CD4-positive, alpha-beta T cell (primary cell): ENCODE data around the gene RBM46. TPM values are rescaled to one million over a fixed set of nuclear protein-coding genes. Genes with fewer than 3 reads are reported as not detected.

ENCODE experiments used
- ATAC-seq: fragments of 200-7000 bp; cut with Tn5 transposase; one replicate; pipeline ENCODE4 v1.10.0; 2022; ENCODE audit warnings: mild to moderate bottlenecking; ENCODE audit not compliant: poor library complexity
- CTCF ChIA-PET: fragments of 350-600 bp; sonication (Branson Sonifier 250); formaldehyde crosslinking; loops from one replicate; lab custom pipeline; 2021; ENCODE audit warnings: antibody characterized with exemption, inconsistent platforms; lab: Charles Lee
- POLR2A ChIA-PET: fragments of 350-600 bp; sonication (Branson Sonifier 250); formaldehyde crosslinking; loops from one replicate; lab custom pipeline; 2021; ENCODE audit warnings: antibody characterized with exemption, inconsistent platforms; lab: Charles Lee
- DNase-seq, 14 experiments: peaks; one replicate each; pipeline ENCODE4 v3.0.0-alpha.2; 2013 to 2020; ENCODE audit warnings: mixed read lengths in 2 of 14
- H3K27ac ChIP-seq, 2 donors: one replicate each; pipeline versions ENCODE4 v1.5.1 to v1.7.0; 2013; ENCODE audit warnings: low read length in 2 of 2, low read depth in 1 of 2, mild to moderate bottlenecking in 1 of 2
- H3K27me3 ChIP-seq, 2 experiments: 1 replicate in 1 of 2; 2 replicates in 1 of 2; pipeline versions ENCODE4 v1.6.1 to v1.7.0; 2013; ENCODE audit warnings: low read length in 2 of 2, control low read depth in 1 of 2, mild to moderate bottlenecking in 1 of 2, moderate library complexity in 1 of 2; ENCODE audit not compliant: insufficient read depth in 2 of 2, control insufficient read depth in 1 of 2
- H3K36me3 ChIP-seq: one replicate; pipeline ENCODE4 v1.6.1; 2013; ENCODE audit warnings: low read length, control low read depth; ENCODE audit not compliant: insufficient read depth
- H3K4me1 ChIP-seq: one replicate; pipeline ENCODE4 v1.6.1; 2013; ENCODE audit warnings: low read length, control low read depth; ENCODE audit not compliant: insufficient read depth
- H3K4me3 ChIP-seq: one replicate; pipeline ENCODE4 v1.5.1; 2013; ENCODE audit warnings: mild to moderate bottlenecking, low read length, moderate library complexity
- H3K9me3 ChIP-seq, 2 experiments: 1 replicate in 1 of 2; 2 replicates in 1 of 2; pipeline versions ENCODE4 v1.6.1 to v1.7.0; 2013; ENCODE audit warnings: low read length in 2 of 2, mild to moderate bottlenecking in 2 of 2, control low read depth in 1 of 2, moderate library complexity in 1 of 2; ENCODE audit not compliant: control insufficient read depth in 1 of 2, insufficient read depth in 1 of 2
- H3K27ac Mint-ChIP-seq: one replicate; pipeline ENCODE4 v1.8.0; 2020; ENCODE audit warnings: mixed read lengths
- H3K27me3 Mint-ChIP-seq: one replicate; pipeline ENCODE4 v1.8.0; 2021; ENCODE audit warnings: mixed read lengths
- H3K36me3 Mint-ChIP-seq: one replicate; pipeline ENCODE4 v1.8.0; 2021; ENCODE audit warnings: low read depth, mixed read lengths
- H3K4me1 Mint-ChIP-seq: one replicate; pipeline ENCODE4 v1.8.0; 2021; ENCODE audit warnings: low read depth, mixed read lengths
- H3K4me3 Mint-ChIP-seq: one replicate; pipeline ENCODE4 v1.8.0; 2020; ENCODE audit warnings: mild to moderate bottlenecking, mixed read lengths
- H3K9me3 Mint-ChIP-seq: one replicate; pipeline ENCODE4 v1.8.0; 2020; ENCODE audit warnings: mixed read lengths
- CTCF ChIP-seq: fragments of 200-600 bp; IDR thresholded peaks from one replicate; pipeline ENCODE4 v1.8.0; 2022; ENCODE audit warnings: antibody characterized with exemption, mild to moderate bottlenecking
- intact Hi-C, 2 experiments: fragments of 100-400 bp; cut with DNase I in 1 of 2; cut with micrococcal nuclease in 1 of 2; formaldehyde crosslinking; loops; one replicate each; pipeline versions ENCODE4 v1.15.1 to v1.9.0; 2023 to 2025; cut with DNase I, micrococcal nuclease
- total RNA-seq, 174 experiments: library from RNA in 2 of 174; stranded (reverse) in 2 of 174; gene quantifications; one replicate each; pipeline ENCODE4 v1.2.3 and lab custom pipeline; 2021 to 2026

Gene RBM46
- total RNA-seq, 2 experiments from 2014 or later: not detected

- H3K27ac Mint-ChIP-seq: no peak overlapping the region
- DNase-seq (no peak), ATAC-seq (no peak)
- intact Hi-C loops: no loop called here
- H3K4me3 Mint-ChIP-seq: no peak overlapping the region
- H3K9me3 Mint-ChIP-seq: no peaks in the 10 kb centered on the region
- Histone ChIP-seq H3K9me3 (peaks cover 0 to 4% of the 10 kb centered on the region in 2 experiments), H3K27ac (no peak overlapping the region), H3K27me3 (peaks cover 4 to 5% of the 10 kb centered on the region in 2 experiments), H3K4me1 (no peaks in the 10 kb centered on the region), H3K36me3 (no peaks in the 10 kb centered on the region), H3K4me3 (no peak overlapping the region)
- CTCF ChIA-PET: no interaction called here
- no peaks in the 10 kb centered on the region for H3K36me3 Mint-ChIP-seq
- TF ChIP-seq CTCF: no peak
- H3K4me1 Mint-ChIP-seq: no peaks in the 10 kb centered on the region
- peaks cover 41% of the 10 kb centered on the region for H3K27me3 Mint-ChIP-seq
- POLR2A ChIA-PET: no interaction called here
Measured at GRCh38 chr4:154760895-154761294, 20.2 kb upstream of the RBM46 start.

GRCh38 chr4:154778264-154778663 is 2.8 kb upstream of the RBM46 start:
- POLR2A ChIA-PET: no interaction called here
- Mint-ChIP-seq H3K4me1 (no peaks in the 10 kb centered on the region), H3K9me3 (peaks cover 9% of the 10 kb centered on the region), H3K4me3 (no peak overlapping the region), H3K27ac (no peak overlapping the region), H3K36me3 (no peaks in the 10 kb centered on the region), H3K27me3 (peaks cover 38% of the 10 kb centered on the region)
- H3K27ac ChIP-seq: no peak overlapping the region
- H3K27me3 ChIP-seq: peaks cover 3 to 5% of the 10 kb centered on the region in 2 experiments
- no peaks in the 10 kb centered on the region for H3K36me3 ChIP-seq
- H3K9me3 ChIP-seq: peaks cover 0 to 13% of the 10 kb centered on the region in 2 experiments
- TF ChIP-seq CTCF: no peak
- no peaks in the 10 kb centered on the region for H3K4me1 ChIP-seq
- no peak for ATAC-seq
- intact Hi-C loops: no loop called here
- DNase-seq: no peak
- H3K4me3 ChIP-seq: no peak overlapping the region
- CTCF ChIA-PET: interaction anchor here (1.7 kb wide), 1 partner anchor 11 kb away, joined by 4 read pairs; no protein-coding TSS in a partner anchor

- Mint-ChIP-seq H3K4me1 (no peaks in the 10 kb centered on the region), H3K27ac (no peak overlapping the region), H3K36me3 (no peaks in the 10 kb centered on the region), H3K4me3 (no peak overlapping the region), H3K27me3 (peaks cover 42% of the 10 kb centered on the region), H3K9me3 (peaks cover 9% of the 10 kb centered on the region)
- ChIA-PET CTCF (no interaction called here), POLR2A (no interaction called here)
- Histone ChIP-seq H3K27me3 (peaks cover 3 to 5% of the 10 kb centered on the region in 2 experiments), H3K9me3 (peaks cover 0 to 13% of the 10 kb centered on the region in 2 experiments), H3K36me3 (no peaks in the 10 kb centered on the region), H3K27ac (no peak overlapping the region), H3K4me3 (no peak overlapping the region), H3K4me1 (no peaks in the 10 kb centered on the region)
- intact Hi-C loops: no loop called here
- no peak for DNase-seq
- ATAC-seq: no peak
- TF ChIP-seq CTCF: no peak
Measured at GRCh38 chr4:154779362-154779947, 1.6 kb upstream of the RBM46 start.
